Inferior parietal cortex (tissue), 1 donor: ENCODE data around the gene CFAP61.

Experiments used
- DNase-seq: peaks from one replicate; pipeline ENCODE4 v3.0.0-alpha.2; 2016; ENCODE audit errors: extremely low spot score

CFAP61 gene

DNA sequence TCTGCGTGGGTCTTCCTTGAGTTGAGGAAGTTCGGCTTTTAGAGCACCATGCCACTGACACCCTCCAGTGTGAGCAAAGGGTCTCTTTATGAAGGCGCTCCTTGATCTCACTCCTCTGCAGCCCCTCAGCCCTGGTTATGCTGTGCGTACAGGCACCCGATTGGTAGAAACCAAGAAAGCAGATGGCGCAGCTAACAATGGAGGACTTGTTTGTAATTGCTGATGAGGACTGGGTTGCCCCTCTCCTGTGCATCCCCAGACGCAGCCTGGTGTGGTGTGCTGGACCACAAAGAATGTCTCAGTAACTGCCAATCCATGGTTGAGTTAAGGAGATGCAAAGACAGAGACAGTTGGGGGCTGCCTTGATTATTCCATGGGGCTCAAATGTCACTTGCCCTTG is 345.8 kb downstream of the CFAP61 start:
- DNase-seq, result no peak

DNA sequence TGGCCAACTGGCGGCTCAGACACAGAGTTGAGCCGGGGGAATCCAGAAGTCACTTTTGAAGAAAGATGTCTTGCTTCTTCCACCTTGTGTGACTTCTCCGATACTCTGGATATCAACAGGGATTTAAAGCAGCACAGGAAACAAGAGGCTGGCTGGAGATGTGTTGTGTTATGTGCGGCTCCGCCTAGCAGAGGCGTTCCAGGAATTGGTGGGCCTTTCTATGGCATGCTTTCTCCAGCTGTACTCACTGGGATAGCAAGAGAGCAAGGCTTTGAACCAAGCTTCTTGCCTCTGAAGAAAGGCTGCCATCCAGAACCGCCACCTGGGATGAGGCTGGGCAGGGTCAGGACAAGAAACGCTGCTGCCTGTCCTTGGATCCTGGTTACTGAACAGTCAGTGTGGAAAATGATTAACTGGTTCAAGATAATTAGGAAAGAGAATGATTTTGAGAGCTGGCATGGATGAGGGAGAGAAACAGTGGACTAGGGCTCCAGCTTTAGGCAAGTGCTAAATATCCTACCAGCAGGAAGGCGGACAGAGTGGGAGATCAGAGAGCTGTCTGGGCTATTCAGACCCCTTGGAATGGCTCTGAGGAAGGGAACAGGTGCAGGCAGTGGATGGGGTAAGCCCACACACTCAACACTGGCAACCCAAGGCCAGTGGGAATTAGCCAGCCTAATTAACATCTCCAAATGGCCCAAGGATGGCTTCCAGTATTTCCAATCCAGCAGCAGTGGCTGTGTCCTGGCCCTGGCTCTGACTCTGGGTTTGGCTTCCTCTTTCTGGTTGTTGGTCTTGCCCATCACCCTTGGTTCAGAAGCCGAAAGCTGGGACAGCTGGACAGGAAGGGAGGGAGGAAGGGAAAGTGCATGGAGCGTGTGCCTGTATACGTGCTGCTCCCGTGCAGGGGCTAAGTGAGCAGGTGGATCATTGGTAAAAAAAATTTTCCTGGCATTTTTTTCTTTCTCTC is 347.5 kb downstream of the CFAP61 start:
- DNase-seq, result no peak

DNA sequence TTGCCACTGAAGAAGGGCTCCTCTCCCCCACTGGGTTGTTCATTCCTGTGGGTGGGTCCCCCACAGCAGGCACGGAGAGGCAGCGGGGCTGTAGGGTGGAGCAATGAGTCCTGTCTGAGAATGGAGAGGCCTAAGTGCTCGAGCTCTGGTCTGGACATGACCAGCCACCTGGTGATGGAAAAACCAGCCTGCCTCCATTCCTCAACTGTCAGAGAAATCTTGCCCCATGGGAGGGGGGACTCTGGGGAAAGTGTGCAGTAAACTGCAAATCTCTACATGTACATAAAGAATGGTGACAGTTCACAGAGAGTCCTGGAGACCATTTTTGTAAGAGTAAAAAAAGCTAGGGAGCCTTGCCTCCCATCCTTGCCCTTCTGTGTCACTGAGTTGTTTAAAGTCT is 349.7 kb downstream of the CFAP61 start:
- DNase-seq, result no peak

DNA sequence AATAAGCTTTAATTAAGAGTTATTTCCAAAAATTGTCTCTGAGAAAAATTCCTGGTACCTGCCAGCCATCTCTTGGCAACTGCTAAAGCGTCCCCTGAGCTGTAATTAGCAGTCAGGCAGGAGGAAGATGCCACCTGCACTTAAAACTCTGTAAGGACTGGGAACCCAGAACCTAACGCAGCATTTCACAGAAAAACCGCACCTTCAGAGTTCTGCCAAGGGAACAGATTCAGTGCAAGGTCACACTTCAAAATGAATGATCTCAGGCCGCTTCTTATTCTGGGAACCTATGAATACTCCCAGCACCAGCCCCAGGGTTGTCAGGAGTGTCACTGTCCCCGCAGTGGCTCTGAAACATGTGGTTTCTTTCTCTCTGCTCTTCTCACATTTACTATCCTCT is 352.3 kb downstream of the CFAP61 start:
- no peak for DNase-seq

DNA sequence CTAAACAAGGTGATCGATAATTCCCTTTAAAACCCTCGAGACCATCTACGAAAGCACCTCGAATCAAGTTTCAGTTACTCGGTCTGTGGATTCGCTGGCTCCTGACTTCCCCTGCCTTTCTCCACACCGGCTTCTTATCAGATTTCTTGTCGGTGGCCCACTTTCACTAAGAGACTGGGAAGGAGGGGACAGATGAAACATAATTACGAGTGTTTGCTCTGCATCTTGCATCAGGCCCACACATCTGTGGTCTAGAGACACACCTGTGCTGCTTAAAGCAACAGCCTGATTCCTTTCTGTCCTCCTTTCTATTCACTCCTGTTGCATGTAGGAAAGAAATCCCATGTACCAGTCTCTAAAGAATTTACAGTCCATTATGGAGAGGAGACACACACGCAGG is 353.3 kb downstream of the CFAP61 start:
- no peak for DNase-seq

DNA sequence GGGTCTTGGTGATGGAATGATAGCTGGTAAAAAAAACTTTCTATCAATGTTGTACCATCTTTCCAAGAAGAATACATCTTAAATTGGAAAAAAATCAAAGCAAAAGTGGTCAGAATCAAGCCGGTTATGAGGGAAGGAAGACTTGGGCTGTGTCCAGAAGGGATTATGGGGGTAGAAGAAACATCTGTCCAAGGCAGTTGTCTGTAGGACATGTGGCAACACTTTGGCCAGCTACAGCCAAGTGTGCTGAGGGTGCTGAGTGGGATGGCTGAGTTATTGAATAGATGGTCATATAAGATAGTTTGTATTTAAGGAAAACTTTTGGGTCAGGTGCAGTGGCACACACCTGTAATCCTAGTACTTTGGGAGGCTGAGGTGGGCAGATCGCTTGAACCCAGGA is 354.0 kb downstream of the CFAP61 start:
- no peak for DNase-seq

DNA sequence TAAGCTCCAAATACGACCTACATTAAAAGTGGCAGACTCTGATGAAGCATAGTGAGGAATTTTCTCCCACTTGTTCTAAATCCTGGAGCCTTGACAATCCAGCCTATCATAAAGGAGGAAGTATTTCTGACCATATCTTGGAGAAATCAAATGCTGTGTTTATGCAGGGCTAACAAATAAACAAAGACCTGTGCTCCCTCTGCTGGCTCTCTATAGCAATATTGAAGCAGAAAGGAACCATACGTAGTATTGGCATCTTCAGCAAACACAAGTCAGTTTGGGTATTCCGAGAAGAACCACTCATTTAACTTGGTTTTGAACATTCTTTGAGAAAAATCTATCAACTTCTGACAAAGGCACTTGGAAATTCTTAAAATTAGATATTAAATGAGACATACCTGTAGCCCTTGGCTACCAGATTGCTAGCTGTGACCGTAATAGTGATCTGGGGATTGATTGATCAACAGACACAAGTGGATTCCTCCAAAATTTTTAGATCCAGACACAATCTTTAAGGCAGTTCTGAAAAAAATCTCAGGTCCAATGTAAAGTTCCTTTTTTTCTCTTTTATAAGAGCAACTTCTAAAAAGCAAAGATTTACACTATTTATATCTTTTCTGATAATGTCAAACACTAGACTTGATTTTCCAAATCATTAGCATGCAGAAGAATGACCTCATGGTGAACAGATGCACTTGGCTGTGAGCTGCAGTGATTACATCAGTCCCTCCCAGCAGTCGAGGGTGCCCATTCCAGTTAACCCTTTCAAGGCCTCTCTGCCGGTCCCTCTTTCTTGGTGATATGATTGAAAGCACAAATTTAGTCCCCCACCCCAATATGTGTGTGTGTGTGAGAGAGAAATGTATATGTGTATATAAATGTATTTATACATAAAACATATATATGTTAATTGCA is 355.8 kb downstream of the CFAP61 start:
- DNase-seq, result peak; percentile 58

DNA sequence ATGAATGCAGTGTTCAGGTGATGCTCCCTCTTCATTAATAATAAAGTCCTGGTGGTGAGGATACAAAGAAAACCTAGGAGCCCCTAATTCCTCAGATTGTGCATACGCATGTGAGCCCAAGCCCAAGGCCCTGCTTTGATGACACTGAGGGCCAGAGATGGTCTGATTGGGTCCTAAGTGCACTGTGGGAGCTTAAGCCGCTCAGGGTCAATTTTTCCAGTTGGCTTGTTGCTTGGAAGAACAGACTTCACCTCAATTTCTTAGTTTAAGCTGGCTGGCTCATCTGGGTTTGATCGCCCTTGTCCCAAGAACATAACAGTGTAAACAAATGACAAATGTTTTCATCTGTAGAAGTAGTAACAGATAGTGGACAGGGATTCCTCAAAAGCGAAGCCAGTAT is 357.0 kb downstream of the CFAP61 start:
- DNase-seq, result no peak
